ENCODE measurements around the gene FGD3.

Gene FGD3

DNA sequence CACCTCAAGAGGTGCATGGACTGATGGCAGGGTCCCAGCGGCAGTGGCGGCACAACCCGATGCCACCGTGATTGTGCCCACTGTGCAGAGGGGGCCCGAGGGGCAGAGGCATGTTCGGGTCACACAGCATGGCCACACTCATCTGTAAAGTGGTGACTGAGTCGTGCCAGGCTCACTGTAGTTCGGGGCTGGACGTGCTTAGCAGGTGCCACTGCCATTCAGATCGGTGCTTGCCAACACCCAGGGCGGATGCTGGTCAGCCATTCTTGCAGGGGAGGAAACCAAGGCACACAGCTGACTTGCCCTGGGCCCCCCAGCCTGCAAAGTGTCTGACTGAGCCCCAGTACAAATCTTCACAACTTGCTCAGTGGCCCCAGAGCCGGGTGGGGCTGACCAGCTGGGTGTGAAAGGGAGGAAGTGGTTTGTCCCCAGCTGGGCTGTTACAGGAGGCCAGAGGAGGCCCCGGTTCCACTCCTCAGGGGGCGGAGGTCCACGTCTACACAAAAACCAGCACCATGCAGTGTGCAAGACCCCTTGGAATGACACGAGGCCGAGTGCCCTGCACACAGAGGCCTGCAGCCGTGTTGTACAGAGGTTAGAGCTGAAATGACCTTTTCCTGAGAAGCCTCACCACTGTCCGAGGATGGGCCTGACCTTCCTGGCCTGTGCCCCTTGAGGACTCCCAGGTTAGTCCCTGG is 17.9 kb downstream of the FGD3 start:
- TF ChIP-seq GATA2 (IDR thresholded peaks at IDR 0.05; ENCODE audit: low read depth, low read length): no peak
- no peak for TF ChIP-seq GATA3 (IDR thresholded peaks at IDR 0.05; ENCODE audit: low read depth, low read length)

DNA sequence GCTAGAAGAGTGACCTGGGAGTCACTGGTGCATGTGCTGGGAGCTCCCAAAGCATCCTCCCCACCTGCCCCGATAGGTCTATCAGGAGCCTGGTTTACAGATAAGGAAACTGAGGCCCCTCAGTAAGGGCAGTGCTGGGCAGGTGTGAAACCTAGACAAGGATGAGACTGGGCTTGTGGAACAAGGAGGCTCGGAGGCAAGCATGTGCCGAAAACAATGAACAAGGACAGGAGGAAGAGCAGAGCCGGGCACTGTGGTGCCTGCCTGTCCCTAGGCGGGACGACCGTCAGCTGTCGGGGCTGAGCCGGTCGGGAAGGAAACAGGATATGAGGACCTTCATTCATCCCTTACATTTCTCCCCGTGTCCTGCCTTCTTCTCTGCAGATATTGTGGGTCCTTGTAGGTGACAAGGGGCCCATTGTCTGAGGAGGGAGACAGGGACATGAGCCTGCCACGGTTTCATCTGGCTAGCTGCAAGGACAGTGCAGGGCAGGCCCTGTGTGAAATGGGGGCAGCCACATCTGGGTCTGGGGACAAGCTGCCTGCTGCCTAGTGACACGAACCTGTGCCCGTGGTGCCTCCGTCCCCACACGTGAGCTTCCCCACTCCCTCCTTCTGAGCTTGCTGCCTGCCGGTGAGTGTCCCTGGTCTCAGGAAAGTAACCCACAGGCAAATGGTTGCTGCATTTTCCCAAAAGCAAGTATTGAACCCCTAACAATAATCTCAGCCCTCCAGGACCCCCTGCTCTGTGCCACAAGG is 18.6 kb downstream of the FGD3 start:
- TF ChIP-seq GATA3 (IDR thresholded peaks at IDR 0.05; ENCODE audit: low read depth, low read length): no peak
- no peak for TF ChIP-seq GATA2 (IDR thresholded peaks at IDR 0.05; ENCODE audit: low read depth, low read length)

DNA sequence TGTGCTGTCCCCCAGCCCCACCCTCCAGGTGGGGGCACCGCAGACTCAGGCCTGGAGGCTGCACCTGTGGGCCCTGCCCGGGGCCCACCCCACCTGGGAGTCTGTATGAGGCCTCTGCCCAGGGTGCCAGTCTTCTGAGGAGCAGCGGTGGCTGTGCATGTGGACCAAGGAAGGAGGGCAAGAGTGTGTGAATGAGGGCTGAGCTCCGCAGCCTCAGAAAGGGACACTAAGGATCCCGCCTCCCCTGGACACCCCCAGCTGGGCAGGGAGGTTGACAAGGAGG is 19.1 kb downstream of the FGD3 start:
- TF ChIP-seq GATA3 (IDR thresholded peaks at IDR 0.05; ENCODE audit: low read depth, low read length) (no peak), GATA2 (IDR thresholded peaks at IDR 0.05; ENCODE audit: low read depth, low read length) (no peak)

DNA sequence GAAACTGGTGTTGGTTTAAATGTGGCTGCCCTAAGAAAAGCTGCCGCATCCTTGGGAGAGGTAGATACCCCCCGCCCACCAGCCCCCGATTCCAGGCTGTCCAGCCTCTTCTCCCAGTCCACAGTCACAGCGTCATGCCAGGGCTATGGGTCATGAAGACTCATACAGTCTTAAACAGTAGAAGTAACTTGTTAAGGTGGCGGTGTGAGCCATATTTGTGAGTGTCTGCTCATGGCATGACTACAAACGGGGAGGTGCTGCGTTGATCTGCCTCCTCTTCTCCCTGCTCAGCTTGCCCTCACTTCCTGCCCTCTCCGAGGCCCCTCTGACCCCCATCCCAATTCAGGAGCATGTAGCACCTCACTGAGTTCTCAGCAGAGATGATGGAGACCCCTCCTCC is 20.8 kb downstream of the FGD3 start:
- no peak for TF ChIP-seq GATA3 (IDR thresholded peaks at IDR 0.05; ENCODE audit: low read depth, low read length)
- no peak for TF ChIP-seq GATA2 (IDR thresholded peaks at IDR 0.05; ENCODE audit: low read depth, low read length)

DNA sequence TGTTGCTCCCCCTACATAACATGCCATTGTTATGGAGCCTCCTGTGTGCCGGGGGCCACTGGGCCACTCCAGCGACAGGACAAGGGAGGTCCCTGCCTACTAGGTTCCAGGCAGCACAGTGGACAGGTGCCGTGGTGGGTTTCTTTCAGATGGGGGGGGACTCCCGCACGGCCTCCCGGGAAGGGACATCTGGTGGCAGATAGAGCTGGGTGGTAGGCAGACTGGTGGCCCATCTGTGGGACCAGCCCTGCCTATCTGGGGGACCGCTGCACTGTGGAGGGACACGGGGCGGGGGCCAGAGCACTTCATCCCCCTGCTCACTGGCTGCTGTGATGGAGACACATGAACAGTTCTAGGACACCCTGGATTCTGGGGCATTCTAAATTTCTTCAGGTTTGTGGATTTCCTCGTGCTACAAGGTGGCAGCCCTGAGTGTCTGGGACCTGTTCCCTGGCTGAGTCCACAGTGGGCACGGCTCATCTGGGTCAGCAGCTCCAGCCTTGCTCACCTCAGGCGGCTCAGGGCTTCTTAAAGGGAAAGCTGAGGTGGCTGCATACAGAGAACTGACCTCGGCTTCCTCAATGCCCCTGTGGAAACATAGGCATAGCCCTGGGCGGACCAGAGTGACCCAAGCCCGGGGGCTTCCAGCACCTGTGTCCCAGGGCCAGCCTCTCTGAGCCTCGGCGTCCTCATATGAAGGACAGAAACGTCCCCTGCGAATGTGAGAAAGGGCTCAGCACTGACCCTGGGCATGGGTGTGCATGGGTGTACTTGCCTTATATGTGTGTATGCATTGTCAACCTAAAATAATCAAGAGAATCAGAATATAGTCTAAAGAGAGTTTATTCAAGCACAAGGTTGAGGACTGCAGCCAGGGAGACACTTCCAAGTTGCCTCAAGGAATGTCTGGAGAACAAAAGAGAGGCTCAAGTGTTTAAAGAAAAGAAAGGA is 22.5 kb downstream of the FGD3 start:
- TF ChIP-seq GATA2 (IDR thresholded peaks at IDR 0.05; ENCODE audit: low read depth, low read length) (no peak), GATA3 (IDR thresholded peaks at IDR 0.05; ENCODE audit: low read depth, low read length) (no peak)

DNA sequence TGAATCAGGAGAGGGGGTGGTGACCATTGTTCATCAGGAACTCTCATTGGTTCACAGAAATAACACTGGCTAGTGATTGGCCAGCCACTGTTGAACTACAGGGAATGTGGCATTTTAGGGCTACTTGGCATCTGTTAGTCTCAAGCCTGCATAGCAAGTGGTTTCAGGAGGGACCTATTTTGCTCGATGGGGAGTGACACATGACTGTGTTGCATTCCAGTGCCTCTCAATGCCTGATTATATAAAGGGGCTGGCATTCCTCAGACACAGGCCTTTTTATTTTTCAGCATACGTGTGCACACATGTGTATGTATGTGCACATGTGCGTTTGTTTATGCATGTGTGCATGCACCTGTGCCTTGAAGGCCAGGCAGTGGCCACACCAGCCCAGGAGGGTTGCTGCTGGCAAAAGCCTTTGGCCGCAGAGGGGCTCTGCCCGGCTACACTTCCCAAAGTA is 23.2 kb downstream of the FGD3 start:
- TF ChIP-seq GATA3 (IDR thresholded peaks at IDR 0.05; ENCODE audit: low read depth, low read length) (no peak), GATA2 (IDR thresholded peaks at IDR 0.05; ENCODE audit: low read depth, low read length) (no peak)

DNA sequence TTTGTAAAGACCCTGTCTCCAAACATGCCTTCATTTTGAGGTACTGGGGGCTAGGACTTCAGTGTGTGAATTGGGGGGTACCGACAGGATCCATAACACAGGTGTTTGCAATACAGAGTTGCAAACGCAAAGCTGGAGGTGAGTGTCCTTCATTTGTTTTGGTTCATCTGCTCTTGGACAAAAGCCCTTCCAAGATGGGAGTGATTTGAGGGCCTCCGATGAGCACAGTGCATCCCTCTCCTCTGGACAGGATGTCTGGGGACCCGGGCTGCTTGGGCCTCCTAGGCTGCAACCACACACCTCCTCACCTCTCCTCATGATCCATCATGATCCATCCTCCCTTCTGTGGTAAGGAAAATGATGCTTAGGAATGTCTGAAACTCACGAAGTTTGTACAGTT is 23.8 kb downstream of the FGD3 start:
- TF ChIP-seq GATA2 (IDR thresholded peaks at IDR 0.05; ENCODE audit: low read depth, low read length): no peak
- TF ChIP-seq GATA3 (IDR thresholded peaks at IDR 0.05; ENCODE audit: low read depth, low read length): no peak

DNA sequence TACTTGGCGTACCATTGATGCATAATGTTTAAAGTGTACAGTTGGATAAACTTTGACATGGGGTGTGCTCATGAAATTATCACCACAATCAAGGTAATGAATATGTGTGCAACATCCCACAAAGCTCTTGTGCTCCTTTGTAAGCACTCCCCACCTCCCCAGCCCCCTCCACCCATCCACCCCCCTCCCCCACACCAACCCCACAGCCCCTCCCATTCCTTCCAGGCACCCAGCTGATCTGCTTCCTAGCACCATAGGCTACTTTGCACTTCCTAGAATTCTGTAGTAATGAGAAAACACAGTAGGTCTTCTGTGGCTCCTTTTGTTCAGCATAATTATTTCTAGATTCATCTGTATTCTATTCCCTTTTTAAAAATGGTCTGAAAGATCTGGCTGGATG is 24.5 kb downstream of the FGD3 start:
- TF ChIP-seq GATA2 (IDR thresholded peaks at IDR 0.05; ENCODE audit: low read depth, low read length) (no peak), GATA3 (IDR thresholded peaks at IDR 0.05; ENCODE audit: low read depth, low read length) (no peak)

DNA sequence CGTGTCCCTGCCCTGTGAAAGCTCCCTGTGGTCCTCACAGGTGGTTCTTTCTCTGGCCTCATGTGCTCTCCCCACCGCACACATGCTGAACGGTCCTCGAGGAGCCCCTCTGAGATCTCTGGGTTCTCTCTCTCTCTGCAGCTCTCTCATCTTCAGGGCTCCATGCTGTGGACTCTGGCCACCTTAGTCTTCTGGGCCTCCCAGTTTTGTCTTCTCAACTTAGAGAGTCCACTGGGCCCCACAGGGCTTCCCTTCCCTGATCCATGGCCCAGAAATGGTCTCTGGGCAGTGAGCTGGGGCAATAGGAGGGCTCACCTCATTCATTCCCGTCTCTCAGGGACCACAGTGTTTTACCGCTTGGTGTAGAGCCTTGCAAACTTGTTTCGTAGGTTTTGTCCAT is 26.4 kb downstream of the FGD3 start:
- TF ChIP-seq GATA2 (IDR thresholded peaks at IDR 0.05; ENCODE audit: low read depth, low read length) (no peak), GATA3 (IDR thresholded peaks at IDR 0.05; ENCODE audit: low read depth, low read length) (no peak)

DNA sequence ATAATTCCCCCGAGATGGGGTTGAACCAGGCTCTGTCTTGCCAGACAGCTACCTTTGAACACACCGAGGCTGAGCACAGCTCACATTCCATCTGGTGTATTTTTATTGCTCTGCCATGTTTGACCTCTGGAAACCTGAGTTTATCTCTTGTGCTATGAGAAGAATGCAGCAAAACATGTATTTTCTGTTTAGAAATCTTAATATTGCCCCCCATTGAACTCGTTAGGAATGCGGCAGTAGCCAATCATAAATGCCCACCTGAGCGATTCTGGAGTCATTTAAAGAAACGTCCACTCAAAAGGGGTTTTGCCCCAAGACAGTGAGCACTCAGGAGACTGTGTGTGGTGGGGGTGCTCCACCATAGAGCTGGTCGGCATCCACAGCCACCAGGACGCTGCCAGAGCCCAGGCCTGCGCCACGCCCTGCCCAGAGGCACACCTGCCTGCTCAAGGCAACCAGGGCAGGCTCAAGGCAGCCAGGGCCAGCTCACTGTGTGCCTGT is 26.9 kb downstream of the FGD3 start:
- no peak for TF ChIP-seq GATA3 (IDR thresholded peaks at IDR 0.05; ENCODE audit: low read depth, low read length)
- TF ChIP-seq GATA2 (IDR thresholded peaks at IDR 0.05; ENCODE audit: low read depth, low read length): no peak

DNA sequence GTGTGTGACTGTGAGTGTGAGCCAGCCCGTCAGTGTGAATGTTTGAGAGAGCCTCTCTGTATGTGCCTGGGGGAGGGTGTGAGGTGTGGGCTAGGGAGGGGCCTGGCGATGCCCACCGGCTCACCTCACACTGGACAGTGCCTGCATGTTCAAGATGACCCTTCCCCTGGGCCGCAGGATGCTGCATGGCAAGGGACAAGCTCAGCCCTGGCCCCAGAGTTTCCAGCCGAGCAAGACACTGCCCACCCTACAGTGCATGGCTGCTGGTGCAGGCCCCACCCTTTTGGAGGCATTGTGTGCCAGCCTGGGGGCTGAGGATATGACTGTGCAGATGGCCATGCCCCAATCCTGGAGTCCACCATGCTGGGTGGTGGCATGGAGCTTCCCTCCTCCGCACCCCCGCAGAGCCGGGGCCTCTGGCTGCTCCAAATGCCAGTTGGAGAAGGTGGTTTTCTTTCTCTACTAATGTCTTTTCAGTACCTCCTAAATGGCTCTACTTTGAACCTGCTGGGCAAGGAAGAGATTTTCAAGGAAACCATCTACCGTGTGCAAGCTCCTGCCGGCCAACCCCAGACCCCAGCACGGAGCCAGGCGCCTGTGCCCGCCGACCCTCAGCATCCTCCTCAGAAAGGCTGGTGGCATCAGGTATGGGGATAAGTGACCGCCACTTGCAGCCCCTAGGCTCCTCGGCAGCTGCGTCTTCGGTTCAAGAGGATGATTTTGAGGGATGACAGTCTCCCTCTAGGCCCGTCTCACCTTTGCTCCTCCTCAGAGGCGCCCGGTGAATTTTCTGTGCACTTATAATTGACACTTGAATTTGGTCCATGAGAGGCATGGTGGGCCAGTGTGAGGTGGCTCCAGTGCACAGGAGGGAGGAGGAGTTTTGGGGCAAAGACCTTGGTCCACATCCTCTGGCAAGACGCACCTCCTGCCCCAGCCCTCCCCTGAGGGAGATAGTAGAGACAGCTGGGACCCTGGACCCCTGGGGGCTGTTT is 27.7 kb downstream of the FGD3 start:
- TF ChIP-seq GATA2 (IDR thresholded peaks at IDR 0.05; ENCODE audit: low read depth, low read length) (no peak), GATA3 (IDR thresholded peaks at IDR 0.05; ENCODE audit: low read depth, low read length) (no peak)

DNA sequence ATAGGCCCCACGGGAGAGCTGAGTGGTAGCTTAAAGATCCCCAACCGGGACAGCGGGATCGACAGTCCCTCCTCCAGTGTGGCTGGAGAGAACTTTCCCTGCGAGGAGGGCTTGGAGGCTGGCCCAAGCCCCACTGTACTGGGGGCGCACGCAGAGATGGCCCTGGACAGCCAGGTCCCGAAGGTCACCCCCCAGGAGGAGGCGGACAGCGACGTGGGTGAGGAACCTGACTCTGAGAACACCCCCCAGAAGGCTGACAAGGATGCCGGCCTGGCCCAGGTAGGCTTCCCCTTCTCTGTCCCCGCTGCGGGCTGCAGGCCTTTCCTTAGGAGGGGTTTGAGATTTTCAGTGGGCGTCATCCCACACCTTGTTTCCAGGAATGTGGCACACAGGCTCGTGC is 29.1 kb downstream of the FGD3 start:
- no peak for TF ChIP-seq GATA3 (IDR thresholded peaks at IDR 0.05; ENCODE audit: low read depth, low read length)
- no peak for TF ChIP-seq GATA2 (IDR thresholded peaks at IDR 0.05; ENCODE audit: low read depth, low read length)

DNA sequence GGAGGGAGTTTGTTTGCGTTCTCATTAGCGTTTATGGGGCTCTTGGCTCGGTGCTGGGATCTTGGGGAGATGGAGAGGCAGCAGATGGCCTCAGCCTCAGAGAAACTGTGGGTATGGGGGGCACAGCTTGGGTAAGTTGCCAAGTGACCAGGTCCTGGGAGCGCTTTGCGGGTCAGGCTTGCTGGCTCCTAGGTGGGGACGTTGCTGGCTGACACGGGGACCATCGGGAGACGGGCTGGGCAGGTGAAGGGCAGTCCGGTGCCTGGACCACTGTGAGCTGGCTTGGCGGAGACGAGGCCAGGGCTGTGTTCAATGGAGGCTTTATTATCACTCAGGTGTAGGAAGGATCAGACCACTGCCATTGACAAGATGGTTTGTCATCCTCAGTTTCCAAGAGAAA is 30.0 kb downstream of the FGD3 start:
- TF ChIP-seq GATA3 (IDR thresholded peaks at IDR 0.05; ENCODE audit: low read depth, low read length): no peak
